H1 (cell line): Measurements from ENCODE around the gene FGGY. TPM values are rescaled to one million over a fixed set of nuclear protein-coding genes. Genes with fewer than 3 reads are reported as not detected.

ENCODE experiments used
- GTF2F1 ChIP-seq: IDR thresholded peaks from 2 replicates; pipeline ENCODE4 v1.6.1; 2012; ENCODE audit warnings: low read depth, low read length, improper control_type of control experiment, borderline replicate concordance
- TBP ChIP-seq: IDR thresholded peaks from 2 replicates; pipeline ENCODE4 v1.6.1; 2011; ENCODE audit warnings: low read depth, low read length, improper control_type of control experiment
- YY1 ChIP-seq: IDR thresholded peaks from 2 replicates; pipeline ENCODE4 v1.6.1; 2011; ENCODE audit warnings: low read depth, mild to moderate bottlenecking, low read length
- polyA plus RNA-seq, 7 experiments: library from polyadenylated mRNA; depleted of rRNA in 3 of 7; stranded (reverse) in 5 of 7; unstranded in 2 of 7; fragments of >200 nt in 5 of 7; fragments of 200-250 nt in 2 of 7; gene quantifications; 1 replicate in 5 of 7; 2 replicates in 1 of 7; 4 replicates in 1 of 7; pipeline versions ENCODE4 v1.2.1 to v1.2.3, GENCODE V29; 2011 to 2013; ENCODE audit warnings: missing spikeins in 2 of 7, mixed read lengths in 2 of 7
- total RNA-seq: library from RNA; stranded (reverse); fragmentation: NEBNext Ultra II Directional; extraction: Animal tissue kit (Norgen Biotek cat#: 25700); gene quantifications from 2 replicates; pipeline ENCODE4 v1.2.1, GENCODE V29; 2021

The FGGY gene
- total and polyA plus RNA-seq, 2 of the 8 experiments (the other 6 are each of a cell fraction or from before 2014, with no cell fraction given) = 10.3 to 12.5 TPM

DNA sequence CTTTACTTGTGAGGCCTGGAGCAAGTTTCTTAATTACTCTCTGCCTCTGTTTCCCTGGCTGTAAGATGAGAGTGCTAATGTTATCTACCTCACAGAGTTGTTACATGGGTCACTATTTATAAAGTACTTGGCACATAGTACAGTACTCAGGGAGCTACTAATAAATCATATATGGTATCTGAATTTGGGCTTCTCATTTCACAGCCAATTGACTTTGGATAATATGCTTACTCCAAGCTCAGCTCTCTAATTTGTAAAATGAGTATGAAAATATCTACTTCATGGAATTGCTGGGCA is 409.4 kb downstream of the FGGY start (continued):
- no peak for TF ChIP-seq TBP
- no peak for TF ChIP-seq GTF2F1
- no peak for TF ChIP-seq YY1
